GM04503 (cell line): Measurements from ENCODE around the gene TMEM132E.

Experiments used
- DNase-seq: peaks from one replicate; pipeline ENCODE4 v3.0.0-alpha.2; 2012; ENCODE audit warnings: low read depth

Gene TMEM132E

DNA sequence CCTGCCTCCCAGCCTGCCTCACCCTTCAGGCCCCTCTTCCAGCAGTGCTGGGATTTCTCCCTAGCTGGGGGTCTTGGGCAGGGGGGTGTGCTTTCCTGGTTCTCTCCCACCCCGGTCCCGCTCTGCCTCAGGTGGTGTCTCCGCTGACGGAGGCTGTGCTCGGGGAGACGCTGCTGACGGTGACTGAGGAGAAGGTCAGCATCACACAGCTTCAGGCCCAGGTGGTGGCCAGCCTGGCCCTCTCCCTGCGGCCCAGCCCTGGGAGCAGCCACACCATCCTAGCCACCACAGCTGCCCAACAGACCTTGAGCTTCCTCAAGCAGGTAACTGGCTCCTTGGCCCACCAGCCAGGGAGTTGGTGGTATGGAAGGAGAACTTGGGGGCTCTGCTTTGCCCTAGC, 56.5 kb downstream of the TMEM132E start:
- DNase-seq = no peak

DNA sequence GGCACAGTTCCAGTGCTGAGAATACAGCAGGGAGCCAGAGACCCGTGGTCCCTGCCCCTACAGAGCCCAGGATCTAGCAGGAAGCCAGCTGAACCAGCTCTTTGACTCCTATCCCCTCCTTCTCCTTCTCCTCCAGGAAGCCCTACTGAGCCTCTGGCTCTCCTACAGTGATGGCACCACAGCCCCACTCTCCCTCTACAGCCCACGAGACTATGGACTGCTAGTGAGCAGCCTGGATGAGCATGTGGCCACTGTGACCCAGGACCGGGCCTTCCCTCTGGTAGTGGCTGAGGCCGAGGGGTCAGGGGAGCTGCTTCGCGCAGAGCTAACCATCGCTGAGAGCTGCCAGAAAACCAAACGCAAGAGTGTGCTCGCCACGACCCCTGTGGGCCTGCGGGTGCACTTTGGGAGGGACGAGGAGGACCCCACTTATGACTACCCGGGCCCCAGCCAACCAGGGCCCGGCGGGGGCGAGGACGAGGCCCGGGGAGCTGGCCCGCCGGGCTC, 57.7 kb downstream of the TMEM132E start:
- no peak for DNase-seq

- DNase-seq = no peak
These were observed 58.5 kb downstream of the TMEM132E start for GRCh38 chr17:34637548-34638525.

- no peak for DNase-seq
These were observed 59.3 kb downstream of the TMEM132E start for GRCh38 chr17:34638526-34639260.

DNA sequence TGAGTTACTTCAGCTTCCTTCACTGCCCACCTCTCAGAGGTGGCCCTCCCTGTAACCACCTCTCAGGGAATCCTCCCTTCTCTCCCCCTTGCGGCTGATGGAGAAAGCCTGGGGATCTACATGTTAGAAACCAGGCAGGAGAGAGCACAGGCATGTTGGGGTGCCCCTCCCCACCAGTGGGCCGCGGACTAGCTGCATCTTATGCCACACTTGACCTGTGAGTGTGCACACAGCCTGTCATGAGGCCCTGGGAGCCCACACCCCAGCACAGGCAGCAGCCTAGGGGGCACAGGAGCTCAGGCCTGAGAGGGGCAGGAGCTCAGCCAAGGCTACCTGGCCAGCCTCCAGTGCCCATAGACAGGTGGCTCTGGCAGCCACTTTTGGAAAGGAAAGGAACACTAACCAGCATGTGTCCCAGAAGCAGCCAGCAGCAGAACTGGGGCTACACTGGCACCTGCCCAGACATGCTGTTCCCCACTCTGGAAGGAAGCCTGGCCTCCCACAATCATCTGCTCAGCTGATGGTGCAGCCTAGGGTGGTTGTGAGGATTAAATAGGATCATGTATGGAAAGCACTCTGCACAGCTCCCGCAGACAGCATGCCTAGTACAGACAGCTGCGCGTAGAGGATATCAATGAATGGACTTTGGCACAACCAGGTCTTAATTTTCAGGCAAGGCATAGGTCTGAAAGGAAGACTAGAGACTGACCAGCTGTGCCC, 60.5 kb downstream of the TMEM132E start:
- no peak for DNase-seq

GRCh38 chr17:34641368-34641767, 62.0 kb downstream of the TMEM132E start:
- DNase-seq = no peak

DNA sequence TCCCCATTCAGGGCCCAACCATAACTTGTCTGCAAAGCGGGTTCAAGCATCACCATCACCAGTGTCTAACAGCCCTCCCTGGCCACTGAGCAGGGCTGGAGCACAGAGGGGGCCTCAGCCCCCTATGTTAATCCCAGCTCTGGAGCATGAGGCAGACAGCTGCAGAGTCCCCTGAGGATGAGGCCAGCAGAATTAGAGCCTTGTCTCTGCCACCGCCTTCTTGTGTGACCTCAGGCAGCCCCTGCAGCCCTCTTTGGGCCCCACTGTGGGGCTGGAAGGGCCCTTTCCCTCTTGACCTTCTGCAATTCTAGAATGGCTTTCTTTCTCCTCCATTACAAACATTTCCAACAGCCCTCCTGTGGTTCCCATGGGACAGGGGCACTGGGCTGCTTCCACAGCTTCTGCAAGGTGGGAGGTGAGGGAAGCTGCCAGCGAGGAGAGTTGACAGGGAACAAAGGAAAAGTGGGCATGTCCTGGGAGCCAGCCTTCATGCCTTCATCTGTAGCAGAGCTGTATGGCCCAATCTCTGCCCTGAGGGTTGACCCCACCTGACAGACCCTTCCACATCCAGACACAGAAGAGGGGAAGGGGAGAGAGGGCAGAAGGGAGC, 65.7 kb downstream of the TMEM132E start:
- DNase-seq = no peak

DNA sequence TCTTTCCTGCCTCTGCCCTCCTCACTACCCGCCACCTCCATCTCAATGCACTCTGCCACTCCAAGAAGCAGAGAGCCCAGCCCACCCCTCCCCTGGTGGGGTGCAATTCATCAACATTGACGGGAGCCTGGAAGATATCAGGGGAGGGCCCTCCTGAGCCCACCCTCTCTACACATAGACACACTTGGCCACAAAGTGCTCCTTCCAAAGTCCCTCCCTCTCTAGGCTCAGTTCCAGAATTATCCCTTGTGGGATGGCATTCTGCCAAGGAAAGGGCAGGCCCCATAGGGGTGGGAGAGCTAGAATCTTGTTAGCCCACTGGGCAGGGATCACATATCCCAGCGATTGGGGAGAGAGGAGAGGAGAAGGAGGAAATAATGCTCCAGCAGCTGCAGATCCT, 66.2 kb downstream of the TMEM132E start:
- no peak for DNase-seq

- no peak for DNase-seq
These were observed 68.1 kb downstream of the TMEM132E start for GRCh38 chr17:34647511-34647910.

DNA sequence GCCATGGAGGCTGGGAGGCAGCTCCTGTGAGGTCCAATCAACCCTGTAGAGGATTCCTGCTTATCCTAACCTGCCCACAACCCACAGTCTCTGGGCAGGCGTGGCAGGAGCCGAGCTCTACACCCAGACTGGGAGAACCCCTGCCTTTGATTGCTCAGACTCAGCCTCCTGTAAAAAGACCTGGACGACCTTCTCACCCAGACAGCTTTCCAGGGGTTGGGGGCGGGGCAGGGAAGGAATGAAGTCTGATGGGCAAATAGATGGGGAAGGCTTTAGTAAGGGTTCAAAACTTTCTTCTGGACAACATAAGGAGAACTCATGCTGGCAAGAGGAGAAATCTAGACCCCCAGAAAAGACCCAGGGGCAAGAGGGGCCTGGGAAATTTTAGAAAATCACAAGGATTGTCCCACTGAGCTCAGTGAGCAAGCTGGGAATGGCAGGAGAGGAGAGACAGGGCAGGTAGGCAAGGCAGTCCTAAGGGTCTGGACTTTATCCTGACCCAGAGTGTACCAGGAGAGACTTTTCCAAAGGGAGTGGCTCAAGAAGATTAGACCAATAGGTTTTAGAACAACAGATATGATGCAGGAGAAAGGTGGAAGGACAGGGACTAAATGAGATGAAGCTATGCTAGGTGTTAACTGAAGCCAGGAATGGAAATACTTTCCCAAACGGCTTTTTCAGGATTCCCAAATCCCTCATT, 70.8 kb downstream of the TMEM132E start:
- DNase-seq = no peak

- no peak for DNase-seq
These were observed 72.0 kb downstream of the TMEM132E start for GRCh38 chr17:34651402-34651811.

- DNase-seq = no peak
These were observed 72.7 kb downstream of the TMEM132E start for GRCh38 chr17:34652021-34652555.

GRCh38 chr17:34653511-34653910, 74.1 kb downstream of the TMEM132E start:
- DNase-seq = no peak

- DNase-seq = no peak
These were observed 75.0 kb downstream of the TMEM132E start for GRCh38 chr17:34654276-34654880.

DNA sequence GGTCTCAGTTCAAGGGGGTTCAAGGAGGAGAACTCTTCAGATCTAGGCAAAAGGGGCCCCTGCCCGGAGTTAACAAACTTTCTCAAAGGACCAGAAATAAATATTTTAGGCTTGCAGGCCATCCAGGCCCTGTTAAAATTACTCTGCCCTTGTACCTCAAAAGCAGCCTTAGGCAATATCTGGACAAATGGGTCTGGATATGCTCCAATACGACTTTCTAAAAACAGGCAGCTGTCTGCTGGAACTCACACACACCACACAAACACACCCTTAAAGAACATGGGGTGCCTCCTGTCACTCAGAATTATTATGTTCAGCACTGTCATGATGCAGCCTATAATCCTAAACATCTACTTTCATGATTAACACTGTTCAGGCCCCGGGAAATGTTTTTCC, 75.5 kb downstream of the TMEM132E start:
- DNase-seq = no peak

DNA sequence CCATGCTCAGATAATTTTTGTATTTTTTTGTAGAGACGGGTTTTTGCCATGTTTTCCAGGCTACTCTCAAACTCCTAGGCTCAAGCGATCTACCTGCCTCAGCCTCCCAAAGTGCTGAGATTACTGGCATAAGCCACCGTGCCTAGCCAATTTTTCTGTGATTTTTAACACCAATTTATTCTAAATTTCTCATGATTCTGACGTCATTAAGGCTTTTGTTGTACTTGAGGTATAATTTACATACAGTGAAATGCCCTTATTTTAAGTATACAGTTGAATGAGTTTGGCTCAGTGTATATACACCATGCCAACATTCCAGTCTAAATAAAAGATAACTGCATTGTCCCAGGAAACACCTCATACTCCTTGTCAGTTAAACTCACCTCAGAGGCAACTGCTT, 77.4 kb downstream of the TMEM132E start:
- DNase-seq = no peak

- DNase-seq = no peak
These were observed 79.6 kb downstream of the TMEM132E start for GRCh38 chr17:34658811-34659560.

GRCh38 chr17:34663714-34664113, 84.3 kb downstream of the TMEM132E start:
- DNase-seq = no peak

GRCh38 chr17:34665150-34665806, 85.9 kb downstream of the TMEM132E start:
- no peak for DNase-seq
